GM03348 (cell line): ENCODE results near the gene MAML2.

ENCODE experiments used
- DNase-seq: peaks from one replicate; pipeline ENCODE4 v3.0.0; 2012; ENCODE audit warnings: low spot score

The MAML2 gene

GRCh38 chr11:96008161-96008720, 334.8 kb downstream of the MAML2 start:
- DNase-seq: no peak

GRCh38 chr11:96006037-96006436, 337.0 kb downstream of the MAML2 start:
- DNase-seq: no peak

- DNase-seq: no peak
Observed at GRCh38 chr11:96004862-96005261, 338.1 kb downstream of the MAML2 start.

GRCh38 chr11:96002754-96003290, 340.2 kb downstream of the MAML2 start:
- no peak for DNase-seq

GRCh38 chr11:96002339-96002738, 340.7 kb downstream of the MAML2 start:
- no peak for DNase-seq

- DNase-seq: peak; percentile 78
Observed at GRCh38 chr11:96001037-96001436, 342.0 kb downstream of the MAML2 start.

- DNase-seq: no peak
Observed at GRCh38 chr11:95999711-96000406, 343.1 kb downstream of the MAML2 start.

- no peak for DNase-seq
Observed at GRCh38 chr11:95996621-95997235, 346.3 kb downstream of the MAML2 start.

- no peak for DNase-seq
Observed at GRCh38 chr11:95994329-95994728, 348.7 kb downstream of the MAML2 start.

GRCh38 chr11:95993438-95994298, 349.3 kb downstream of the MAML2 start:
- no peak for DNase-seq

GRCh38 chr11:95991545-95991944, 351.4 kb downstream of the MAML2 start:
- peak; percentile 16 for DNase-seq

- peak; percentile 21 for DNase-seq
Observed at GRCh38 chr11:95991101-95991500, 351.9 kb downstream of the MAML2 start.

GRCh38 chr11:95989780-95990179, 353.2 kb downstream of the MAML2 start:
- DNase-seq: no peak

GRCh38 chr11:95989076-95989605, 353.9 kb downstream of the MAML2 start:
- DNase-seq: no peak

GRCh38 chr11:95985174-95985808, 357.7 kb downstream of the MAML2 start:
- peak; percentile 26 for DNase-seq

- DNase-seq: no peak
Observed at GRCh38 chr11:95984072-95984471, 358.9 kb downstream of the MAML2 start.

GRCh38 chr11:95977534-95978174, 365.3 kb downstream of the MAML2 start:
- DNase-seq: no peak

GRCh38 chr11:95976550-95976949, 366.4 kb downstream of the MAML2 start:
- no peak for DNase-seq

- DNase-seq: no peak
Observed at GRCh38 chr11:95975343-95975742, 367.7 kb downstream of the MAML2 start.

GRCh38 chr11:95972060-95972459, 370.9 kb downstream of the MAML2 start:
- DNase-seq: no peak

GRCh38 chr11:95968585-95968984, 374.4 kb downstream of the MAML2 start:
- peak; percentile 16 for DNase-seq
